GM18861 (cell line): ENCODE results near the gene SS18L1.

Source experiments
- ATAC-seq: cut with Tn5 transposase; IDR thresholded peaks from one replicate; pipeline ENCODE4 v1.9.1; 2021; ENCODE audit not compliant: unreplicated experiment

Gene SS18L1

DNA sequence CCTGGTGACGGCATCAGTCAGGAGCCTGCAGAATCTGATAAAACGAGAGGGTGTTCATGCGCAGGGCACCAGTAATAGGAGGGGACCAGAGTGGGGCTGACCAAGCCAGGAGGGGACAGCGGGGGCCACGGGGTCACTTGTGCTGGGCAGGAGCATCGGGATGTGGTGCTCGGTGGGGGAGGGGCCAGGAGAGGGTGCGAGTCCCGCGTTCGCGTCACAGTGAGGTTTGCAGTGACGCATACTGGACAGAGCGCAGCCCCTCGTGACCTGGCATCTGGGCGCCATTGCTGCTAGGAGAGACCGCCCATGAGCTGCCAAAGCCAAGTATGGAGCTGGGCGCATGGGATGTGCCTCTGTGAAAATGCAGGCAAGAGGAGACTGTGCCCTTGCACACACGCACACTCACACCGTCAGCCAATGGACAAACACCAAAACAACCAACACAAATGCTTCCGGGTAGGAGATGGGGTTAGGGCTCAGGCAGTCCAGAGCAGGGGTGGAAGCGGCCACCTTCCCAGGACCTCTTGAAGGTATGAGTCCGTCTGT, 25.4 kb downstream of the SS18L1 start:
- no peak for ATAC-seq

DNA sequence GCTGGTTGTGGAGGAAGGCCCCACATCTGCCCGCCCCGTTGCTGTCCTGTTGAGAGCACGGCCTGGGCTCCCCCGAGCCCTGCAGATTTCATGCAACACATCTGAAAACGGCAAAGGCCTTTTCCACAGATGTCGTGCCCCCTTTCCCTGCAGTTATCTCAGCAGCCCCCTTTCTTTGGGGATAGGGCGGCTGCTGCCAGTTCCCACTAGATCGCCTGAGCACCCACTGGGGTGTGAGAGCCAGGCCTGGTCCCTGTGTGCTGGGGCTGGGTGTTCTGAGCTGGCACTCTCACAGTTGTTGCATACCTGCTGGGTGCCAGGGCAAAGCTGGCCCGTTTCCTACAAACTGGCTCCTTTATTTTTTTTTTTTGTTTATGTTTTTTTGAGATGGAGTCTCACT, 27.0 kb downstream of the SS18L1 start:
- ATAC-seq, result no peak

DNA sequence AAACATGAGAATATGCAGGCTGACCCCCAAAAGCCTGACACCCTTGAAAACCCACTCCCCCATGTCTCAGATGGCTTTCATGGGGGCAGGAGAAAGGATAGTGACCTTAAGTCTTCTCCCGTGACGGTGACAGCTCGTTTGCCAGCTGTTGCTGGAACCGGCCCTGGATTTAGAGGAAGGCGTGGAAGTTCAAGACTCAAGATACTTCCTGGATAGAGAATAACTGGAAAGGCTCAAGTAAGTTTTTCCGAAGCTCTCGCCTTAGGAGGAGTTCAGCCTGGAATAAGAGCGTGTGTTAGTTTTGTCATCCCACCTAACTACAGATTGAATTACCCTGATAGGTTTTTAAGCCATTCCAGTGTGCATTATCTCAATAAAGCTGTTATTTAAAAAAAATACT, 27.7 kb downstream of the SS18L1 start:
- ATAC-seq, result no peak

DNA sequence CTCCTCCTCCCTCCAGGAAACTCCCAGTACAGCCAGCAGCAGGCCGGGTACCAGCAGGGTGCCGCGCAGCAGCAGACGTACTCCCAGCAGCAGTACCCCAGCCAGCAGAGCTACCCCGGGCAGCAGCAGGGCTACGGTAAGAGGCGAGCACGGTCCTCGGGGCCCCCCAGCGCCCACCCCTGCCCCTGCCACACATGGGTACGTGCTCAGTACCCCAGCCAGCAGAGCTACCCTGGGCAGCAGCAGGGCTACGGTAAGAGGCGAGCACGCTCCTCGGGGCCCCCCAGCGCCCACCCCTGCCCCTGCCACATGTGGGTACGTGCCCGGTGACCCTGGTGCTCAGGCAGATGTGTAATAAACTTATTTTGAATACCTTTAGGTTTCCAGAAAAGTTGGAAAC, 29.1 kb downstream of the SS18L1 start:
- no peak for ATAC-seq

DNA sequence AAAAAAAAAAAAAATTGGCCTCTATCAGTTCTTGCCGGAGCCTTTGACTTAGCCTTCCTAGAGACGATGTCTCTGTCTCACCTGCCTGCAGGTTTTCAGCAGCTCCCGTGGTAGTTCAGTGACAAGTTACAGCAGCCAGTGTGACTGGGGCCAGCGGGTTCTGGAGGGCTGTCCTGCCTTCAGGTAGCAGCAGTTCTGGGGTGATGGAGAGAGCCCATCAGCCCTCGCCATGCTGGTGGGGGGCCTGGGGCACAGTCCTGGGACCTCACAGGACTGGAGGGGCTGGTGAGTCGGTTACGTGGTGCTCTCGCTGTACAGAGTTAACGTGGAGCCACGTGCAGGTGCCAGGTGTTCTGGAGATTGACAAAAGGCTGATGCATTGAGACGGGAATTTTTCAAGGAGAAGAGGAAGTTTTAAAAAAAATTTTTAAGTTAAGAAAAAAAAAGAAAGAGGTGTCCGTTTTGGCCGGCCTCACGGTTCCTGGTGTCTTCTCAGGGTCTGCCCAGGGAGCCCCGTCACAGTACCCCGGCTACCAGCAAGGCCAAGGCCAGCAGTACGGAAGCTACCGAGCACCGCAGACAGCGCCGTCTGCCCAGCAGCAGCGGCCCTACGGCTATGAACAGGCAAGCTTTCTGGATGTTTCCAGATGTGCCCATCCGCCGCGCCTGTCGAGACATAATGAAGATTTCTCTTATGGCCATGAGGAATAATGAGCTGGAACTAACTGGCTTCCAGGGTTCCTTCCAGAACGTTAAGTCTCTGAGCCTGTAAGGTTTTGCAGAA, 30.6 kb downstream of the SS18L1 start:
- ATAC-seq, result no peak

DNA sequence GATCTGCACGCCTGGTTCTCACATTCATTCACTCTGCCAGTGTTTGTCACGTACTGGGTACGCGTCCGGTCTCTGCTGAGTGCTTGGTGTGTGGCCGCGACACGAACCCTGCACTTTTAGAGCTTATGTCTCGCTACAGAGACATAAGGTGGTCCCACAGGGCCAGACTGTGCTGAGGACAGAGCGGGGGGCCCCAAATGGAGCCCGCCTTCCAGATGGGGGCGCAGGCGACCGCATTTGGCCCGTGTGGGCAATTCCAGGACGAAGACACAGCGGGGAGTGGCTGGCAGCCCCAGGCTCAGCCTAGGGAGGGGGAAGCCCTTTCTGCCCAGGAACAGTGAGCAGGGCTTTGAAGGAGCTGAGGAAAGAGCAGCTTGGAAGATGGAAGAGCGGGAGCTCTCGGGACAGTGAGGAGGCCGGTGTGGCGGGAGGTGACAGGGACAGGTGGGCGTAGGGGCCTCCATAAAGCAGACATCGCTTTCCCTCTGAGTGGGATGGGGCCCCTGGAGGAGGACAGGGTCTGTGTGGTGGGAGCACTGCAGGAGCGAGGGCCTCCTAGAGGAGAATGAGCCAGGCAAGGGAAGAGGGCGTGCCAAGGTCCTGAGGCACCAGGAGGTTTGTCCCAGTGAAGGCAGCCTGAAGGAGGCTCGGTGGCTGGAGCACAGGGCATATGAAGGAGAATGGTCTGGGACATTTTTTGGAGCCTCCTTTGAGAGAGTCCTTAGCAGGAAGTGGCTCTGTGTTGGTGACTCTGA, 31.5 kb downstream of the SS18L1 start:
- no peak for ATAC-seq

DNA sequence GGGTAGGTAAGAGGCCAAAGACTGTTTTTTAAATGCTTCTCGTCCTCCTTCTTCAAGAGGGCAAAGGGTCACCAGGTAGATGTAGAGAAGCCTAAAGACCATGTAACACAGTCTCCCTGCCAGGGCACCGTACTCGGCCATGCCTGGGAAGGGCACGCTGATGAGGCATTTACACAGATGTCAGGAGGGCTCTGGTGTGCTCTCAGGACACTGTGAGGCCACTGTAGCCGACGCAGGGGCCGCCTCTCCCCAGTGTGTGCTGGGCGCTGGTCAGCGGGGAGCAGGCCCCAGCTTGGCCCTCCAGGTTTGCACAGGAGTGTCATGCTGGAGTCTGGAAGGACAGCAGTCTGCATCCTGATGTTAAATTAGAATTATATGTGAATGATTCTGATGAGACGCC, 32.1 kb downstream of the SS18L1 start:
- no peak for ATAC-seq

DNA sequence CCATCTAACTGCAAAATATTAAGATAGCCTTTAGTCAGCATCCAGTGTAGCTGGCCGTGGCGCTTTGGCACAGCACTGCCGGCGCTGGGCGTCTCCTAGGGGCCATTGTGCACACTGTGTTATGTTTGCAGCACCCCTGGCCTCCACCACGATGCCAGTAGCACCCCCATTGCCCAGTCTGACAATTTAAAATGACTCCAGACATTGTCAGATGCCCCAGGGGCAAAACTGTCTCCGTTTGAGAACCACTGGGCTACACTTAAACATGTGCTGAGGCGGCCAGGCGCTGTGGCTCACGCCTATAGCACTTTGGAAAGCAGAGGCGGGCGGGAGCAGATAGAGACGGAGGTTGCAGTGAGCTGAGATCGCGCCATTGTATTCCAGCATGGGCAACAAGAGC, 33.3 kb downstream of the SS18L1 start:
- no peak for ATAC-seq

DNA sequence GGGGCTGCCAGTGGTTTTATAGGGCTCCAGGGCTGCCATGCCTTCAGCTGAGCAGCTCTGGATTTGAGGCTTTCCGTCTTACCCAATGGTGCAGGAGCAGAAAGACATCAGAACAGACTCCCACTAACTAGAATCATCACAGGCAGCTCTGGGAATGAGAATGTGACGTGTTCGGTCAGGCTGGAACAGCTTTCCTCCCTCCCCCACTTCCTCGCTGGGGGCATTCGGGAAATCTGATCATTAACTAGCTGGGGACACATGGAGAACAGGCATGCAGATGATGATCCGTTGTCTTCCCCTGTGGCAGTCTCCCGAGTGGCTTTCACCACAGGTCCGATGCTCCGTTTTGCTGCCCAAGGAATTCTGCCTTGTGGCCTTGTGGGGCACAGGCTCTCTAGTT, 33.7 kb downstream of the SS18L1 start:
- no peak for ATAC-seq

DNA sequence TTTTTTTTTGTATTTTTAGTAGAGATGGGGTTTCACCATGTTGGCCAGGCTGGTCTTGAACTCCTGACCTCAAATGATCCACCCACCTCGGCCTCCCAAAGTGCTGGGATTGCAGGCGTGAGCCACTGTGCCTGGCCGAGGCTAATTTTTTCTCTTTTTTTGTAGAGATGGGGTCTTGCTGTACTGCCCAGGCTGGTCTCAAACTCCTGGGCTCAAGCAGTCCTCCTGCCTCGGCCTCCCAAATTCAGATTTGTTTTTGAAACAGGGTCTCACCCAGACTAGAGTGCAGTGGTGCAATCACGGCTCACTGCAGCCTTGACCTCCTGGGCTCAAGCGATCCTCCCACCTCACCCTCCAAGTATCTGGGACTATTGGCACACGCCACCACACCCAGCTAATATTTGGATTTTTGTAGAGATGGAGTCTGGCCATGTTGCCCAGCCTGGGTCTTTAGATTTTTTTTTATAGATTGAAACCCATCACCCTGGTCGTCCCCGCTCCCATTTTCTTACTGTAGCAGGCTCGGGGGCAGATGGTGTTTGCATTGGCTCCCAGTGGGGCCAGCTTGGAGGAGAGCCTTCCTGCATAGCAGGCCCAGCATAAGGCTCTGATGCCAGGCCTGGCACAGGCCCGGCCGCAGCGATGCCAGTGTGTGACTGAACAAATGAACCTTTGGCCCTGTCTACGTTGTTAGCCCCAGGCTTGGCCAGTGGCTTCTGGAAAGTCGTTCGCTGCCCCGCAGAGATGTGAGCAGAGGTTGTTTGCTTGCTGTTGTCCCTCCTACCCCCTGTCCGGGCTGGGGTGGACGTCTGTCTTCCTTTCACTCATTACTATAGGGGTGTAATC, 35.0 kb downstream of the SS18L1 start:
- ATAC-seq, result no peak

DNA sequence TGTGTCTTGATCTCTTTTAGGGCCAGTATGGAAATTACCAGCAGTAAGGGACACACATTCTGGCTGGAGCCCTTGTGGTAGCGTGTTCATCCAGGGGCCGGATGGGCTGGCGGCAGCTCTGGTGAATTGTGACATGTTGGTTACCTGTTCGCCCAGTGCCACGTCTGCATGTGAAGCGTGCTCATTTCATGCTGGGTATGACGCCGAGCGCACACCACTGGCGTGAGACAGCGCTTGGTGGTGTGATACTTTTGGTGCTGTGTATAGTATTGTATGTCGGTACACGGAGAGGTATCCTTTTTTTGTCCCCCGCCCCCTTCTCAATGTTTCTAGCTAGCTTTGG, 35.6 kb downstream of the SS18L1 start:
- no peak for ATAC-seq

DNA sequence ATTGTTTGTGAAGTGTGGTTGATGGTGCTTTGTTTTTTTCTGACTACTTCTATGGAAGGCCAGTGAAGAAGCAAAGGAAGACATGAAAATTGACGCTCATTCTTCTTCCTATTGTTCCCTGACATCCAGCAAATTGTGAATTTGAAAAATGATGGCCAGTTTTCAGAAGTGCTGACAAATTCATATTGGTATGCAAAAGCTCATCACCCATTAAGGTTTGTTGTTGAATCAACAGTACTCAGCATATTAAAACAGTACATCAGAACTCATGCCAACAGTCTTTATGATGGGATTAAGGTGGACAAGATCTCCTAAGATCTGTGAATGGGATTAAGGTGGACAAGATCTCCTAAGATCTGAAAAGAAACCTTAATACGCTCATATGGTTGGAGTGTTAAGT, 38.2 kb downstream of the SS18L1 start:
- no peak for ATAC-seq

DNA sequence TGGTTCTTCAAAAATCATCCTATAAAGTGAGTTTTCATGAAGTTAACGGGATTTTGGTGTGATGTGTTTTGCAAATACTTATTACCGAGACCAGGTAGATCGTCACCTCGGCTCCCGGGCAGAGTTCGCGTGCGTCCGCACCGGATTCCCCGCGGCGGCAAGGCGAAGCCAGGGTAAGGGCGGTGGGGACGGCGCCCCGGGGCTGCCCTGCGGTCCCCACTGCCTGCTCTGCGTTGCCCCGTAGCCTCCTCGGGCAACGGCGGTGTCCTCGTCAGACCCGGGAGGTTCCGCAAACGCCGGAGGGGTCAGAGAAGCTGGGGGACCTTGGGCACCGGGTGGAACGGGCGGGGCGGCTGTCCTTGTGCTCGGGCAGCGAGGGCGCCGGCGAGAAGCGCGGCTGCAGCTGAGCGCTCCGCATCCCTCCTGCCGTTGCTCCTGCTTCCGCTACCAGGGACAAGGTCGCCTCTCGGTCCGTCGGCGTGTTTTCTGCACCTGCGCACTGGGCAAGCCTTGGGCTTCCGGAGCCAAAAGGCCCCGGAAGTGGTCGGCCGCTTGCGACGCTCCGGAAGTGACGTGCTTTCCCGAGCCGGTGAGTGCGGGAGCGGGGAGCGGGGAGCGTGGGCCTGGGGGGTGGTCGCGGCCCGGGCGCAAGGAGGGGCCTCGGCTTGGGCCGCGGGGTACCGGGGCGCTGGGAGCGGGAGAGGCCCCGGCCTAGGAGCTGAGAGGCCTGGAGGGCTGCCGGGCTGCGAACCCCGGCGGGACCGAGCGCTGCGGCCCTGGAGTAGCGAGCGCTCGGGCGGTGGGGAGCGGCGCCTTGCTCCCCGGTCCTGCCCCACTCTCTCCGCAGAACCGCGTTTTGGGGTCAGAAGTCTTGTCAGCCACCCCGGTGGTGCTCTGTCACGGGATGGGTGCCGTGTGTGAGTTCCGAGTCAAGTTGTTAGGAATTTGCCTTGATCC, 39.2 kb downstream of the SS18L1 start, which contains the start of gene MTG2:
Gene MTG2, plus strand, starts transcription at position 560 of the 957 bp plus-strand sequence. CDS start 10,393 bp downstream, outside the sequence.
- peak; percentile 91 for ATAC-seq

DNA sequence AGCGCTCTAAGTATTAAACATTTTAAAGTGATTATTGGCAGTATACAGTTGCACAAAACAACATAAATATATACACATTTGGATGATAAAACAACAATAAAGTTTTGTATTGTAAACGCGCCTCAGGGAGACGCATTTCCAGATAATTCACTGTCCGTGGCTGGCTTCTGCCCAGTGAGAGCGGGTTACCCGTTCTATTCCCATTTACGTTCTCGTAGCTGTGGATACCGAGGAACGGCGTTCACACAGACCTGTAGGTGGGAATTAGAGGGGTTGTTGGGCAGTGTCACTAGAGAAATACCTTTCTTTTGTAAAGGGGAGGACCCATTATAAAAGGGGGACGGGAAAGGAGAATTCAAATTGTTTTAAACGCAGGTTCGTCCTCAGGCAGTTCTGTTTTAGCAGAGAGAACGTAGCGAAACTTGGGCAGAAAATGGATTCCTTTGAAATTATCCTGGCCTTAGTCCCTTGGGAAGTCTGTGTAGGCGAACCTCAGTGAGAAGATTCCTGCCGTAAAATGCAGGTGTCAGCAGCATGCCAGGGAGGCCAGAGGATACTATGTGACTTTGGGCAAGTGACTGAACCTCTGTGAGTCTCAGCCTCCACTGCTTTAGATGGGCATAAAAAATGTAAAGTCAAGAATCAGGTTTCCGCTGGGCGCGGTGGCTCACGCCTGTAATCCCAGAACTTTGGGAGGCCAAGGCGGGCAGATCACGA, 40.0 kb downstream of the SS18L1 start:
- no peak for ATAC-seq

DNA sequence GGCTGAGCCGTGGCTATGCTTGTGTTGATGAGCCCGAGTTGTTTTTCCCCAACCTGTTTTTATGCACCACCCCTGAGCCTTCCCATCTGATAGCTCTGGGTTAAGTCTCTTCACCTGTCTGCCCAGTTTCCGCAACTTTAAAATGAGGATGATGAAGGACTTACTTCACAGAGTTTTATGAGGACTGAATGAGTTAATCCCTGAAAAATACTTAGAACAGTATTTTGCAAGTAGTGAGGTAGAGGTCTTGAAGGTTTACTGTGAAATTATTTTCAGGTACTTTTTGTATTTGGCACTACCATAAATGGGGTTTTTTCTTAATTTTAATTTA, 42.5 kb downstream of the SS18L1 start:
- ATAC-seq, result no peak

DNA sequence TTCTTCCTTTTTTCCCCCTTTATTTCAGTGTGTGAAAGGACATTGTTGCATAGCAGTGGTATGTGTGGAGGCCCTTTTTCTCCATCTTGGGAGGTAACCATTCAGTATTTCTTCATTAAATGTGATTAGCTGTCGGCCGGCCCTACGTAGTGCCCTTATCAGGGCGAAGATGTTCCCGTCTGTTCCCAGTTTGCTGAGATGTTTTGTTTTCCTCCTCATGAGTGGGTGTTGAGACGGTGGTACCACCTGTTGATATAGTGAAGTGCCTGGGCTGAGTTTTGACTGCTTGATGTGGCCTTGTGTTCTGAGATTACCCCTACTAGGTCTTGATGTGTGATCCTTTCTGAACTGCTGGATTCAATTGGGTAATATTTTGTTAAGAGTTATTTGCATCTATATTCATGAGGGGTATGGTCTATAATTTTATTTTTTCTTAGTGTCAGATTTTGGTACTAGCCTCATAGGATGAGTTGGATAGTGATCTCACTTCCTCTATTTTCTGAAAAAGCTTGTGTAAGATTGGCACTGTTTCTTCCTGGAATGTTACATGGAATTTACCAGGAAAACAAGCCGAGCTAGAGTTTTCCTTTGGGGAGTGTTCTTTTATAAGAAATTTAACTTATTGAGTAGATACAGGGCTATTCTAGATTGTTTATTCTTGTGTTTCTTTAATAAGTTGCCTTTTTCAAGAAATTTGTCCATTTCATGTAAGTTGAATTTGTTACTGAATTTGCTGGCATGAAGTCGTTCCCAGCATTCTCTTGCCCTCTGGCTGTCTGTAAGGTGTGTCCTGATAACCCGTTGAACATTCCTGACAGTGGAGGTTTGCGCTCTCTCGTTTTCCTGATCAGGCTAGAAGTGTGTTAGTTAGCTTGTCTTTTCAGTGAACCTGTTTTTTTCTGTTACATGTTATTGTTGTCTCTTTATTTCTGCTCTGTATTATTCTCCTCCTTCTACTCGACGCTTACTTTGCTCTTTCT, 43.6 kb downstream of the SS18L1 start:
- ATAC-seq, result no peak

DNA sequence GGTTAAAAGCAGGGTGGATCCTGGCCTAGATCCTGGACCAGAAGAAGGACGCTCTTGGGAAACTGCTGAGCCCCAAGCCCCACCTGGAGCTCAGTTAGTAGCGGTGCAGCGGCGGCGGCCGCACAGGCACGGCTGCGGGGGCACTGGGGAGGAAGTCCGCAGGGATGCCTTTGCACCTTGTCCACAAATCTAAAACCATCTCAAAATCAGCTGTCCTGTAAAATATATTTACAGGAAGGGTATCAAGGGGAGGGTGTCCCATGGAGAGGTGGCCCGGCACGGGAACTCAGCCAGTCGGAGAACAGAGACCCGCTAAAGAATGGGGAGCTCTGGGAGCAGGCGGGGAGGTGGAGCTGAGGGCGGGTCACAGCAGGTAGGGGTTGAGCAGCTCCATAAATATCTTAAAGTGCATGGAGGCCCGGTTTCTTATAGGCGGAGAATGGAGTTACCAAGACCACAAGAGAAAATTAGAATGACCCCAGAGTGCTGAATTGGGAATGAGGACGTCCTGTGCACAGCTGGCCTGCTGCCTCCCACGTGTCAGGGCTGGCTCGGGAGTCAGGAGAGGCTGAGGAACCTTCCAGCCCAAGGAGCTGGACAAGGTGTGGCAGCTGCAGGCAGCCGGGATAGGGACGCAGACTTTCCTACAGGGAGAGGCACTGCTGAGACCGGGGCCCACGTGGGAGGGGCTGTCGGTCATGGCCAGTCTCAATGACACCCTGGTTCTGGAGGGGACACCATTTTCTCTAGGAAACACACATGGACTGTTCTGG, 47.3 kb downstream of the SS18L1 start:
- ATAC-seq, result no peak
